ENCODE data around the gene FGD6.
"Not testable (repeated sequence)": the region's sequence is repeated elsewhere in the genome, so short reads cannot be mapped to it uniquely, and the experiment has no call there.

The FGD6 gene

DNA sequence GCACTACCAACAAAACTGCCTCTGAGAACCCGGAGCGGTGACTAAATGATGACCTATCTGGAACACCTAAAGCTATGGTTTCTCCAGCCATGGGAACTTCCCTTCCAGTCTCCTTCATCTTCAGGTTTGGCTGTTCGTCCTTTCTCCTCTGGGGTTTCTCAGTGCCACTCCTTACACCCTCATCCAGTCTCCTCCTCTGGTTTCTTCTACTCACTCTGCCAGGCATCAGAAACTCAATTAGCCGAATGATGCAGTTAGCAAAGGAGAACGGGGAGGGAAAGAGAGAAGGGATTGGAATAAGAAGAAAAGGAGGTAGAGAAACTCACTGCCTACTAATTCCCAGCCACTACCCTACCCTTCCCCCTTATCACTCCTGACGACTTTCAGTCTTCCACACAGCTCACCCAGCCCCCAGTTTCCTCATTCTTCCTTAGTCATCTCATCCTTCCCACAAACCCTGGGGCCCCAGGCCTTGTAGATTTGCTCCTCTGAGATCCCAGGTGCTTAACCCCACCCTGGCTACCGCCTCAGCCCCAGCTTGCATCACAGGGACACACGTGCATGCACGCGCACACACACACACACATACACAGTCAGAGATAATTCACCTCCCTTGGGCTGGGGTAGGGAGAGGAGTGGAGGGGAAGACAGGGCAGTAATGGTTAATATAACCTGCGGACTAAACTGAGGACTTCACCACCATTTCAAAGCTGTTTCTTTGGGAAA, 13.0 kb downstream of the FGD6 start:
- DNase-seq: peak; percentile 39

DNA sequence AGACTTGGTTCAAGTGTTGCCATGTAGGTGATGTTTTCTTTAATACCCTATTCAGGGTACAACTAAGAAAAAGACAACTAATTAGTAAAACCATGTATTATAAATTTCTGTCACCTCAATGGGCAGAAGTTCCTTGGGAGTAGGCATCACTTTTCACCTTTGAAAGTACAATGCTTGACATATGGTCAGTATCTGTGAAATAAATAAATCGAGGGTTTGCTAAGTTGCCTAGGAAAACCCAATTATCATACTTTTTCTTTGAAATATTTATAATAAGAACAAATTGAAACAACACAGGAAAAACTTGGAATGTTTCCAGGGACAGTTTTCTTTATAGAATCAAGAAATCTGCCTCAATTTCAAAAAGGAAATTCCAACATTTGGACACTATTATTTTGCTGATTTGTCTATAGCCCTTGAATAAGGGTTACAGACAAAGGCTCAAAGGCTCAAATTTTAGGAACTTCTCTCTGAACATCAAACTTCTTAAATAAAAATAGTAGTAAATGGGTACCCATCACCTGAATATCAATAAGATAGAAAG, 13.7 kb downstream of the FGD6 start:
- no peak for DNase-seq

DNA sequence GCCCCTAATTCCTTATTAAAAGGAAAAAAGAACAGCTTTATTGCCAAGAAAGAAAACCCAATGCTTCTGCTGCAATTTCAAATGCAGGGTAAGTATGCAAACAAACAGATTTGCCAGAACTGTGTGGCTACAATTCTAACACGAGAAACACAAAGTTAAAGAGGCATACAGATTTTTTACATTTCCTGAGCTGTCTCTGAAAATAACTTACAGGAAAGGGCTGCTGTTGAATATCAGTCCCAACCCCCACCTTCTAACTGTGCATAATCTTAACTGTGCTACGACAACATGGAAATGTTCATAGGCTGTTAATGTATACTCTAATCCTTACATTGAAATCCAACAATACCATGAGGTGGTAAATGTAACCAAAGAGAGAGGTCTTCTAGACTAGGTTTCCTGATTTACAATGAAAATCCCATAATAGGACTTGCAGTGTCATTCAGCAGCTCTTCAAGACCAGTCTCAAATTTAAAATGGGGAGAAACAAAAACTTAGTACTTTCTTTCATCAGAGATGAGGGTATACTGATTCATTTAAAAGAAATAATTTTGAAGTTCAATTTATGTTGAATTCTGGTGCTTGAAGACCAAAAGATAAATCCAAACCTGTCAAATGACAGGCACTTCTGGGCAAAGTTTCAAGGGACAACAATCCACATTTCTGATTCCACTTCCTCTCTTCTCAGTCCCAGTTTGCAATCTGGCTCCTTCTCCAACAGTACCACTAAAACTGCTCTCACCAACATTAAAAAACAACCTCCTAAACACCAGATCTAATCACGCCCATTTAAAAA, 14.4 kb downstream of the FGD6 start:
- DNase-seq: no peak

DNA sequence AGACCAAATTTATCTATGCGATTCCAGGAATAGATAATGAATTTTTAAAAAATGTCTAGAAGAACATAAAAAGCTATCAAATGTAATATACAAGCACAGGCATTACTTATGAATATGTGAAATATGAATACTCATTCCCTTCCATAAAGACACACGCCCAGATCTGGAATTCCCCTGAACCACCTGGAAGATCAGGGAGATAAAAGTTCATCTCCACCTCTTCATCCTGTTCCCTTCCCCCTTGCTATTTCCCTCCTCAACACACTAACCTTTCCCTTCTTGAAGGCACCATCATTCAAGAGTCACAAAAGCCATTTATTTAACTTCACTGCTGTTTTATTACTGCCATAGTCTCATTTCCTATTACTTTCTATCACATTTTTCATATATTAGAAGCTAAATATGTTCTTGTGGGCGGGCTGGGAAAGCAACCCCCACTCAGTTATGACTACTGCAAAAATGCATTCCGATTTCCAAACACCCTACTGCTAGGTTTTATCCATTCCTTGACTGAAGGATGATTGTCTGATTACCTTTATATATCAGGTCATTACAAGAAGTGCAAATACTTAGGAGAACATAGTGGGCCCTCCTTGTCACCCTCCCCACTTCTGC, 16.1 kb downstream of the FGD6 start:
- no peak for DNase-seq

DNA sequence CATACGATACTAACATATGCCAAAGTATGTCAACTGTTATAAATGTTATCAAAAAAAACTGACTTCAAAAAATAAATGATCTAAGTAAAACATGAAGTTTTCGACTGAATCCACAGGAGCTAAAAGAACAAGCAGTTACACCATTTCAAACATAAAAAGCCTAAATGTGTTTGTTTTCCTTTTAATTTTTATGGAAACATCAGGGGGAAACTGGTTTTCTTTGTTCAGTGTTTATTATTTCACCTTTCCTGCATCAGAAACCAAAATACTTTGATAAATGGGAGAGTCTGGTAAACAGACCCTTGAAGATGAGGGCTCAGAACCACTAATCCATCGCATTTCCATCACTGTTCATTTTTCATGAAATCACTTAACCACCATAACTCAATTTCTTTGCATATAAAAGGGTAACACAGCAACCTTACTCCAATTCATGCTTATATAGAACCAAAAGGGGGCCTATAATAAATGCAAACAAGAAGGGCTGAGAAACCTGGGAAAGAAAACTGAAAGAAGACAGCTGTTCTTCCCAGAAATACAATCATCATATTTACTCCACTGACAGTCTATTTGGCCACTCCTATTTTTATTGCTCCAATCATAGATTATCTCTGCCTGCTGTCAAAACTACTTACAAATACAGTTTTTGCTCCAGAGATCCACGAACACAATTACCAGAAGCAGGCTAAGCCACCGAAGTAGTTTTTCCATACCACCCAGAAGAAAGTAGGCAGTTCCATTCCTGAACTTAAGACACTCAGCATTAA, 17.0 kb downstream of the FGD6 start:
- no peak for DNase-seq

DNA sequence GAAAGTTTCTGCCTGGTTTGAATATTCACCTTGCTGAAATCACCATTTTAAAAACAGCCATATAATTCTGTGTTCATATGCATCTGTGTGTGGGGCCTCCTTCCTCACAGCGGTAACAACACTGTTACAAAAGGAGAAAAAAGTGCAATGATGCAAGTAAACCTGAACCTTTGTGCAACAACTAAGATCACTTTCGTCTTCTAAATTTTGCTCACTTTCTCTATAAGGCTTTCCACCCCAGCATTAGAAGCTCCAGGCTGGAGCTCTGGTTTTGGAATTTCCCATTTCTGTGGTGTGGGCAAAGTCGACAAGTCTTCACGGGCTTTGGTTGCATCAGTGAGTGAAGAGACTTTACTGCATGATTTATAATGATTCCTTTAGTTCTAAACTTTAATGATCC, 18.4 kb downstream of the FGD6 start:
- no peak for DNase-seq

DNA sequence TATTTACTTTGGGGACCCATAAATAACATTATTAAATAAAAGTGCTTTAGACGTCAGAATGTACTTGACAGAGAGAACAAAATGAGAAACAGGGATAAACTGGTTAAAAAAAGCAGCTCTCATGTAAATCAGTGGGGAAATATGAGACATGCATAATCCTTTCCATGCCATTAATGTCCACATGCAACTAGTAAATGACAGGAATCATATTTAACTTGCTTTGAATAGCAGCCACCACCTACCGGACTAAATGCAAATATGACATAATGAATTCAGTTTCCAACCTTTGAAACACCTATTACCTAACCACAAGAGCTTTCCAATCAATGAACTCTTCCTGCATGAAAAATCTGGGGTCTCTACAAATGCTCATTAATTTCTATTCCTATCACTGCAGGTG, 19.6 kb downstream of the FGD6 start:
- DNase-seq: no peak

DNA sequence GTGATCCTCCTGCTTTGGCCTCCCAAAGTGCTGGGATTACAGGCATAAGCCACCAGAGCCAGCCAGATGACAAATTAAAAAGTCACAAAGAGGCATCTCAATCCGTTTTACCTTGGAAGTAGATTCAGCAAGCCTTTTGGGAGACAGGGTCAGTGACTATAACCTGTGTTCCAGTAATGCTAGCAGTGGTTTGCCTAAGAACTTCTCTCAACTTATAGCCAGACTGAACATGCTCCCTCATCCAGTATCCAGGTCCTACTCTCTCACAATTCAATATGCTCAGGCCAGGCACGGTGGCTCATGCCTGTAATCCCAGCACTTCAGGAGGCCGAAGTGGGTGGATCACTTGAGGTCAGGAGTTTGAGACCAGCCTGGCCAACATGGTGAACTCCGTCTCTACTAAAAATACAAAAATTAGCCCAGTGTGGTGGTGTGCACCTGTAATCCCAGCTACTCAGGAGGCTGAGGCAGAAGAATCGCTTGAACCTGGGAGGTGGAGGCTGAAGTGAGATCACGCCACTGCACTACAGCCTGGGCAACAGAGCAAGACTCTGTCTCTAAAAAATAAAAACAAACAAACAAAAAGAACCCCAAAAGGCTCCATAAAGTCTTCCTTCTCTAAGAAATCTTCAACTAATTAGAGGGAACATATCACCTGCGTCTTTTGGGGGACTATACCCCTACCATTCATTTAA, 20.2 kb downstream of the FGD6 start:
- DNase-seq: not testable (repeated sequence)

DNA sequence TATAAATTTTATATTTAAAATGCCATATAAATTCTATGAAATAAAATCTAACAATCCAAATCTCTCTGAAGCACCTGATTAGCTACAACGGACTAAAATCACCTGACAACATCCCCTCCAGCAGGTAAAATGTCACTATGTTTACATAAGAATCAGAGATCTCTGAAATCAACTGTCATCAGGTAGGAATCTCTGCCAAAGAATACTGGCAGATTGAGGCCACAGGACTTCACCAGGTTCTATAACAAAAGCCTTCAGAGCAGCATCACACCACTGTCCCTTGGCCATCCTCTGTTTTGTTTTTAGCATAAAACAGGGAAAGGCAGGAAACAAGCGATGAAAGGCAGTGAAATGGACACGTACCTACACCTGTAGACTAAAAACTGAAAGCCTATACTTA, 22.1 kb downstream of the FGD6 start:
- no peak for DNase-seq

DNA sequence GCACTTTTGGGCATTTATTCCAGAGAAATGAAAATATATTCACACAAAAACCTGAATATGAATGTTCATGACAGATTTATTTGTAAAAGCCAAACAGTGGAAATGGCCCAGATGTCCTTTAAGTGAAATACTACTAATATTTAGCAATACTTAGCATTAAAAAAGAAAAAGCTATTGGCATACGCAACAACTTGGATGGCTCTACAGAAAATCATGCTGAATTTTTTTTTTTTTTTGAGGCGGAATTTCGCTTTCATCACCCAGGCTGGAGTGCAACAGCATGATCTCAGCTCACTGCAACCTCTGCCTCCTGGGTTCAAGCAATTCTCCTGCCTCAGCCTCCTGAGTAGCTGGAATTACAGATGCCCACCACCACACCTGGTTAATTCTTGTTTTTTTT, 24.1 kb downstream of the FGD6 start:
- no peak for DNase-seq

DNA sequence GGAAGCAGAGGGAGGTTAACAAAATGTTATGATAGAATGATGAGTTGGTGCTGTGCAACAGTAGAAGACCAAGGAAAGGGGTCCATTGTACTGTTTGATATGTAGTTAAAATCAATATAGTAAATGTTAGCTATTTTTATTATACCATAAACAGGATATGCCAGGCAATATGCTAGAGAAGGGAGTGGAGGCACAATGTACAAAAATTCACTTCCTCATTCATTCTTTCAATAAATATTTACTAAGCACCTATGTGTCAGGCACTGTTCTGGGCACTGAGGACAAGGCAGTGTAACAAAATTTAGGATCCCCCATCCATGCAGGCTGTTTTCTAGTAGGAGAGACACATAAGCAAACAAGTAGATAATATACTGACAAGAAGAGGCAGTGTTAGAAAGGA, 25.0 kb downstream of the FGD6 start:
- DNase-seq: no peak

DNA sequence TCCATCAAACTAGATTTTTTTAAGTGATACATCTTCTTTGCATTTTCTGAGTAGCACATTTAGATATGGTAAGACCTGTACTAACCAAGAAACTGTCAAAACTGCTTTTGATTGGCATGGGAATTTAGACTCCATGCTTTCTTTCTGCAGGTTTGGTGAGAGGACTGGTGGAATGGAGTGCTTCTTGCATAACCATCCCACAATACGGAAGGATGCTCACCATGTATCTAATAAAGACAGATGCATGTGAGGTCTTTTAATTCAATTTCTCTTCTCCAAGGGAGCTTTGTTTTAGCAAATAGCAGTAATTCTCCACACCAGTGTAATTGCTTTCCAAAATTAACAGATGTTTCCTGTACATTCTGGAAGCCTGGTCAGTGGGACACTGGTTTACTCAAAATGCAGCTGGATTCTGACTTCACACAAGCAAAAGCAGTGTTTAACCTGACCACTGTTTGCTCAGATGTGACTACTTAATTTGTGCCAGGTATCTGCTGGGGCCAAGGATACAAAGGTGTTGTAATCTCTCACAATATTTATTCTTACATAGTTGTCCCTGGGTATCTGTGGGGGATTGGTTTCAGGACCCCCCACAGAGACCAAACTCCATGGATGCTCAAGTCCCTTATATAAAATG, 26.1 kb downstream of the FGD6 start:
- no peak for DNase-seq

DNA sequence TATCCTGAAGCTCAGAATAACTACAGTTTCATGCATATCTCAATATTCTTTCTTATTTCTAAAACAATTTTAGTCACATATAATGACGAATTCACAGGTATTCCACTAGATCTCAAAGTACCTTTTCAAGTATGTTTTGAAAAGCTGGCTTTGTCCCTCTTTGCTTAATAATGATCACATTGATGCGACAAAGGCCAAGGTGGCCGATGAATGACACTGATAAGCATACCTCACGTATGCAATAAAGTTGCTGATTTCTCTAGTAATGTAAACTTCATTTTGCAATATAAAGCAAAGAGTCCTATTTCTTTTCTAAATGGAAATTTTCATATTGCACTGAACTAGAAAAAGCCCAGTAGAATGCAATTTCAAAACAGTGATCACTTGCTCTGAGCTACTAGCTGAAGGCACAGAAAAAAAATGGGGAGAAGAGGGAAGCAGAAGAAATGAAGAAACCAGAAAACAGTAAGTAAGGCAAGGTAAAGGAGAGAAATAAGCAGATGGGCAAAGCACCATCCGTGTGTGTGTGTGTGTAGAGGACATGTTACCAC, 29.3 kb downstream of the FGD6 start:
- DNase-seq: no peak

DNA sequence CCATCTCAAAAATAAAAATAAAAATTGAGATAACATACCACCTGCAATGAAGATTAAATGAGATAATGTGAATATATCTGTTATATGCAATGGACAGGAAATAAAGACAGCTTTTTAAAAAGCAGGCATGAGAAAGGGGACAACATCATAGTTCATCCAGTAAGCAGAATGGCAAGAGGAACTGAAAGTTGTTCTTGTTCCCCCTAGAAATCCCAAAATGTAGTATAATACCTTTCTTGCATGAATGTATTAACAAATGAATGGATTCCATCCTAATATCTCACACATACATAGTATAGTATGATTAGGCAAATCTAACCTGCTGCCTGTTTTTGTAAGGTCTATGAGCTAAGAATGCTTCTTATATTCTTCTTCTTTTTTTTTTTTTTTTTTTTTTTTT, 31.4 kb downstream of the FGD6 start:
- DNase-seq: no peak

DNA sequence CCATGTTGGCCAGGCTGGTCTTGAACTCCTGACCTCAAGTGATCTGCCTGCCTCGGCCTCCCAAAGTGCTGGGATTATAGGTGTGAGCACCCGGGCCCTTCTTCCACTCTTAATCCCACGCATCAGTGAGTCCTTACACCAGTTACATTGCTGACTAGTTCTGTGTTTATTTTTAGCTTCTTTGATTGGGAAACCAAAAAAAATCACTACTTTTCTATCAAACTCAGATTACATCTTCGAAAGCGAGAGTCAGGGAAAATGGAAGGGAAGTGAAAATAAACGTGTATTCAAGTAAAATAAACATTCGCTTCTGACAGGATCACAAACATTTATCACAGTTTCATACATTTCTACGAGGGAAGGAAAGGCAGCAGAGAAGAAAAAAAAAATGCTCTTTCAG, 32.2 kb downstream of the FGD6 start:
- no peak for DNase-seq

DNA sequence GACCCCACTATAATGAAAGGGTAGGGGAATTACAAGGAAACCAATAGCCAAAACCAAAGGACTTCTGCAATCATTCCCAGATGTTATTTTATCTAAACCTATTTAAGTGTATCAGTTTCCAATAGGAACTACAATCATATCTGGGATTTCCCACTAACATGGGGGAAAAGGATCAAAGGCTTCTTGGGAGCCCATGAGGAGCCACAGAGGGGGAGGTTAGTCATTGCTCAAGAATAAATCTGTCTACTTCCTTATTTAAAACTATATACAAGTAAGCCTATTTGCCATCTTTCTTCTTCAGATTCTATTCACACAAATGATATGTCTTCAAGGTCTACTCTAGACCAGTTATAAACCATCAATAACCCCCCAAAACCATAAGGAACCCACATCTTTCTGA, 33.1 kb downstream of the FGD6 start:
- no peak for DNase-seq

DNA sequence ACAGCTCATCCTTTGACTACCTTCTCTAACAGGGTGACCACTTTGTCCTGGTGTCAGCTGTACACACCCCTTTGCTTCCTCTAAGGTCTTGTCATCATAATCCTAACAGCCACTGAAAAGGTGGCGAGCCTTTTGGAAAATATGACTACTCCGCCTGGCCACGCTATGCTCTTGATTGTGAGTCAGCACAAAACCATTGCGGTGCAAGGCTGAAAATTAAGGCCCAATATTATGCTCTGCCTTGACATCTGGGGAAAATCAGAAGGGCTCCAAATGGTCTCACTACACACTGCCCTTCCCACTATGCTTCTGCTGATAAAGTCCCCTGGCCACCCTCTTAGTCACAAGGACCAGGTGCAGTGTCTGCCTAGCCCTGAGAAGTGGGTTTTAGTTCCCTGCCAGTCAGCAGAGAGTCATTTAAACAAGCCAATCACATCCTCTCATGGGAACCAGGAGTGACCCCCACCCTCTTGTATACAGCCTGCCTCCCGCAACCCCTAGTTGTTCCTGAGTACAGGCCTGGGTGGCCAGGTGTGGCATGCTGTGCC, 34.3 kb downstream of the FGD6 start:
- DNase-seq: no peak

DNA sequence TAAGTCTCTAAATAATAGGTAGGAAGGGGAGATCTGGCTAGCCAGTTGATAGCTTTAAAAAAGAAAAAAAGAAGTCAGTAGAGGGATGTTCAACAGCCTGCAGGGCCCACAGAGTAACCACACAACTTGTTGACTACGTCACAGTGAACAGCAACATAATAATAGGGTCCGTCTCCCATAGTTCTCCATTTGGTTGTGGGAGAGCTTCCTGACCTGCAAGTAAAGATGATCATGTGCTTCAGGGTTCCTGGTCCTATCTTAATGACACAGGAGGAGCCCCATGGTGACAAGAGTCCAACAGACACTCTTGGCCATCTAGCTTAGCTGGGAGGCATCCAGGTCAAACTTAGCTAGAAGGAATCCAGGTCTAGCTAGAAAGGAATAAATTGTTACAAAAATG, 36.2 kb downstream of the FGD6 start:
- DNase-seq: no peak

DNA sequence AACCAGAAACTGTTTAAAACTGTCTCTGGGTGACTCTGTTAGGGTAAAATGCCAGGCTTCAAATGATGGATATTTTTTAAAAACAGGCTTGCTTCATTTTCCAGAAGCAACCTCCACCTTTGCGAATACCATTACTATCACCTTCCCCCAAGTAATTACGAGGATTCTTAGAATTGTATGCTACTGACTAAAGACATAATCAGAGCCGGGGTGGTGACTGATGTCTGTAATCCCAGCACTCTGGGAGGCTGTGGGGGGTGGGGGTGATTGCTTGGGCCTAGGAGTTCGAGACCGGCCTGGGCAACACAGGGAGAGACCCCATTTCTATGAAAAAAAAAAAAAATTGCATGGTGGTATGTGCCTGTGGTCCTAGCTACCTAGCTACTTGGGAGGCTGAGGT, 38.3 kb downstream of the FGD6 start:
- DNase-seq: no peak

DNA sequence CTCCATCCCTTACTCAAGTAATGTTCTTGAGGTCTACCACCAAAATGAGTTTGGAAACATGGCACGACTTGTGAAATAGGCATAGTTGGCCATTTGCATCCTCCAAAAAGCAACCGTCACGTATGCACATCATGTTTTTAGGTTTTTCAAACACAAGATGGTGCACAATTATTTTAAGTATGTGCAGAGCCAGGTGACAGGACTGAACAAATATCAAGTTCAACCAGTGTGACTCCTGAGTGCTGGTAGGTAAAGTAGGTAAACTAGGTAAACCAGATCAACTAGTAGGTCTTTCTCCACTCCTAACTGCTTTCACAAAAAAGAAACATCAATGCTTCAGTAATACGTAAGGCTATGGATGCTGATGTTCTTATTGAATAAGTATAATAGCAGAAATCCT, 39.1 kb downstream of the FGD6 start:
- DNase-seq: no peak

DNA sequence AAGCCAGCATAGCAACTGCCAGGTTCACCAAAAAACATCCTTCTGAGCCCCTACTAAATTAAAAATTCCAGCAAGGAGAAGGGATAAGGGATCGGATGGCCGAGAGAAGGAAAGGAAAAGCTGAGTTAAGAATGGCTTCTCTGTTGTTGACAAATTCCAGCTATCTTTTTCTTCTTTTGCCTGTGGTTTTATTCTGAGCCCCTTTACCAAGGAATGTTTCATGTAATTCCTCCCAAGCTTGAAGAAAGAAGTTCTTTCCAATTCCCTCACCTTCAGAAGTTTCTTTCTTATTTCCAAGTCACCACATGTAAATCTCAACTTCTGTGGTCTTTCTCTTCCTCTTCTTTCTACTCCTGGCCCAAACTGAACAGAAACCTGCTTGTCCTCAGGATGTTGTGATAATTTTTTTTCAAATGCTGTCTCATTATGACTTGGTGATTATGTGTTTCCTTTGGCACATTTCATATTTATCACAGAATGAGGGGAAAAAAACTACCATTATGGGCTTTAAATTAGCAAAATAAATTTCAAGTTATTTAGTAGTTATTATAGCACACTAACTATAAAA, 40.0 kb downstream of the FGD6 start:
- no peak for DNase-seq
